GM19193 (cell line): ENCODE data around the gene PPARA.

ENCODE experiments used
- POLR2A ChIP-seq: IDR thresholded peaks from 4 replicates; pipeline ENCODE4 v1.6.1; 2011; ENCODE audit not compliant: insufficient read depth, insufficient read length; ENCODE audit errors: extremely low read depth

PPARA gene

GRCh38 chr22:46119729-46120419 is 30.5 kb upstream of the PPARA start:
- no peak for TF ChIP-seq POLR2A

- no peak for TF ChIP-seq POLR2A
These were observed 29.9 kb upstream of the PPARA start for GRCh38 chr22:46120420-46120737.

- no peak for TF ChIP-seq POLR2A
These were observed 29.2 kb upstream of the PPARA start for GRCh38 chr22:46121079-46121478.

- no peak for TF ChIP-seq POLR2A
These were observed 28.6 kb upstream of the PPARA start for GRCh38 chr22:46121523-46122287.

GRCh38 chr22:46122511-46122971 is 27.8 kb upstream of the PPARA start:
- TF ChIP-seq POLR2A = no peak

- no peak for TF ChIP-seq POLR2A
These were observed 27.2 kb upstream of the PPARA start for GRCh38 chr22:46122980-46123693.

GRCh38 chr22:46123694-46124382 is 26.5 kb upstream of the PPARA start:
- no peak for TF ChIP-seq POLR2A

GRCh38 chr22:46124383-46125144 is 25.8 kb upstream of the PPARA start:
- no peak for TF ChIP-seq POLR2A

- no peak for TF ChIP-seq POLR2A
These were observed 25.0 kb upstream of the PPARA start for GRCh38 chr22:46125311-46125710.

- no peak for TF ChIP-seq POLR2A
These were observed 24.2 kb upstream of the PPARA start for GRCh38 chr22:46125816-46126765.

- no peak for TF ChIP-seq POLR2A
These were observed 23.4 kb upstream of the PPARA start for GRCh38 chr22:46126853-46127385.

GRCh38 chr22:46127556-46127955 is 22.8 kb upstream of the PPARA start:
- no peak for TF ChIP-seq POLR2A

- TF ChIP-seq POLR2A = no peak
These were observed 21.7 kb upstream of the PPARA start for GRCh38 chr22:46128606-46129005.
